ENCODE measurements around the gene KIF21B.

KIF21B gene

GRCh38 chr1:200929530-200930278, 93.8 kb downstream of the KIF21B start:
- DNase-seq: no peak

GRCh38 chr1:200925831-200926230, 97.7 kb downstream of the KIF21B start:
- DNase-seq: no peak

- no peak for DNase-seq
Observed at GRCh38 chr1:200923601-200924000, 99.9 kb downstream of the KIF21B start.

GRCh38 chr1:200922406-200922805, 101.1 kb downstream of the KIF21B start:
- DNase-seq: no peak

GRCh38 chr1:200921571-200922110, 101.9 kb downstream of the KIF21B start:
- DNase-seq: no peak
